Colonic mucosa (tissue), 4 donors: ENCODE results near the gene PHF10. TPM values are rescaled to one million over a fixed set of nuclear protein-coding genes. Genes with fewer than 3 reads are reported as not detected.
A peak's percentile ranks its signal among the peaks of the same experiment; 100 is the strongest.
"Not testable (repeated sequence)": the region's sequence is repeated elsewhere in the genome, so short reads cannot be mapped to it uniquely, and the experiment has no call there.

ENCODE experiments used
- DNase-seq: peaks from one replicate; pipeline ENCODE4 v3.0.0-alpha.2; 2020
- H3K27ac ChIP-seq: fragments of 200-600 bp; one replicate; pipeline ENCODE4 v1.8.0; 2021
- H3K27me3 ChIP-seq: fragments of 200-600 bp; one replicate; pipeline ENCODE4 v1.8.0; 2021
- H3K36me3 ChIP-seq: fragments of 200-600 bp; one replicate; pipeline ENCODE4 v1.8.0; 2021
- H3K4me1 ChIP-seq: fragments of 200-600 bp; one replicate; pipeline ENCODE4 v1.8.0; 2021; ENCODE audit warnings: mild to moderate bottlenecking
- H3K4me3 ChIP-seq: fragments of 200-600 bp; one replicate; pipeline ENCODE4 v1.8.0; 2021
- H3K9ac ChIP-seq, 2 donors: one replicate each; pipeline ENCODE4 v1.7.0; 2013; ENCODE audit warnings: control low read depth in 2 of 2, low read depth in 2 of 2, low read length in 2 of 2
- H3K9me3 ChIP-seq: fragments of 200-600 bp; one replicate; pipeline ENCODE4 v1.8.0; 2021
- intact Hi-C: fragments of 100-400 bp; cut with DNase I; formaldehyde crosslinking; loops from one replicate; pipeline ENCODE4 v1.14.1; 2022
- total RNA-seq, 2 donors: library from RNA; stranded (reverse); fragmentation: NEBNext Ultra II Directional in 1 of 2; extraction: Animal tissue kit (Norgen Biotek cat#: 25700) in 1 of 2; gene quantifications; one replicate each; pipeline ENCODE4 v1.2.1, GENCODE V29; 2021
- TF ChIP-seq, protein P1 (sequence below): fragments of 200-600 bp; IDR thresholded peaks from one replicate; pipeline ENCODE4 v1.8.0; 2022; ENCODE audit warnings: antibody characterized with exemption, mild to moderate bottlenecking
- donor health status: healthy.
- donor health status: DM: no; HTN: no; CAD: no.
- donor health status: DM: no; HTN: no; CAD: no.

PHF10 gene
- 10 to 100 TPM; 37.5 to 39.6 TPM for total RNA-seq

DNA sequence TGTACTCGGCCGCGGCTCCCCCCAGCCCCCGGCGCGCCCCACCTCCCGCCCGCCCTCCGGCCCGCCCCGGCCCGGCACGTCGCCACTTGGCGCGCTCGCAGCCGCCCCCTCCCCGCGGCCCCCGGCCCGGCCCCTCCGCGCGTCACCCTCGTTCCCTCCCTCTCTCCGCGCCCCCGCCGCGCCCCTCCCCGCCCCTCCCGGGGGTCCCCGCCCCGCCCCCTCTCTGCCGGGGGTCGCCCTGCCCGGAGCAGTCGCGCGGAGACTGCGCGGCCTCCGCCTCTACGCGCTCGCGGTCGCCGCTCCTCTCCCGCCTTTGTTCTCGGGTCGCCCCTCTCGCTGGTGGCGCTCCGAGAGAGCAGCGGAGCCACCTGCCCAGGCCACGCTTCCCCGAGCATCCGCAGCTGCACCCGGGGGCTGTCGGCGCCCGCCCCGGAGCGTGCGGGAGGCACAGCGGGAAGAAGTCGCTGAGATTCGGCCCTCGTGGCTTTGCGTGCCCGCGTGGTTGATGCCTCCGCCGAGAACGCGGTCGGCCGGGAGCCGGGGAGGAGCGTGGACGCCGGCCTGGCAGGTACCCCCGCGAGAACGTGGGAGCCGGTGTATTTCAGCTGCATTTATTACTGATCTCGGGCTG, at the start of gene PHF10:
TSS of gene PHF10 (minus strand) at position 7 of the 631 bp plus-strand sequence. CDS start 569 bp downstream, outside the sequence.
- TF ChIP-seq, protein P1, sequence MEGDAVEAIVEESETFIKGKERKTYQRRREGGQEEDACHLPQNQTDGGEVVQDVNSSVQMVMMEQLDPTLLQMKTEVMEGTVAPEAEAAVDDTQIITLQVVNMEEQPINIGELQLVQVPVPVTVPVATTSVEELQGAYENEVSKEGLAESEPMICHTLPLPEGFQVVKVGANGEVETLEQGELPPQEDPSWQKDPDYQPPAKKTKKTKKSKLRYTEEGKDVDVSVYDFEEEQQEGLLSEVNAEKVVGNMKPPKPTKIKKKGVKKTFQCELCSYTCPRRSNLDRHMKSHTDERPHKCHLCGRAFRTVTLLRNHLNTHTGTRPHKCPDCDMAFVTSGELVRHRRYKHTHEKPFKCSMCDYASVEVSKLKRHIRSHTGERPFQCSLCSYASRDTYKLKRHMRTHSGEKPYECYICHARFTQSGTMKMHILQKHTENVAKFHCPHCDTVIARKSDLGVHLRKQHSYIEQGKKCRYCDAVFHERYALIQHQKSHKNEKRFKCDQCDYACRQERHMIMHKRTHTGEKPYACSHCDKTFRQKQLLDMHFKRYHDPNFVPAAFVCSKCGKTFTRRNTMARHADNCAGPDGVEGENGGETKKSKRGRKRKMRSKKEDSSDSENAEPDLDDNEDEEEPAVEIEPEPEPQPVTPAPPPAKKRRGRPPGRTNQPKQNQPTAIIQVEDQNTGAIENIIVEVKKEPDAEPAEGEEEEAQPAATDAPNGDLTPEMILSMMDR = no peak
- no peaks in the 10 kb centered on the region for H3K9me3 ChIP-seq
- intact Hi-C loops = no loop called here

GRCh38 chr6:169766921-169767736, 42.8 kb upstream of the PHF10 start:
- H3K4me3 ChIP-seq = no peak overlapping the region

More for the DNA sequence above, at the start of gene PHF10:
- Histone ChIP-seq H3K4me3 (peak within 1 kb of the TSS; percentile 72), H3K36me3 (no peaks in the 10 kb centered on the region), H3K27ac (peak within 1 kb of the TSS; percentile 90), H3K9ac (peak within 1 kb of the TSS; percentile 82 to 97), H3K4me1 (no peaks in the 10 kb centered on the region), H3K27me3 (no peaks in the 10 kb centered on the region)
- peak; percentile 60 for DNase-seq

DNA sequence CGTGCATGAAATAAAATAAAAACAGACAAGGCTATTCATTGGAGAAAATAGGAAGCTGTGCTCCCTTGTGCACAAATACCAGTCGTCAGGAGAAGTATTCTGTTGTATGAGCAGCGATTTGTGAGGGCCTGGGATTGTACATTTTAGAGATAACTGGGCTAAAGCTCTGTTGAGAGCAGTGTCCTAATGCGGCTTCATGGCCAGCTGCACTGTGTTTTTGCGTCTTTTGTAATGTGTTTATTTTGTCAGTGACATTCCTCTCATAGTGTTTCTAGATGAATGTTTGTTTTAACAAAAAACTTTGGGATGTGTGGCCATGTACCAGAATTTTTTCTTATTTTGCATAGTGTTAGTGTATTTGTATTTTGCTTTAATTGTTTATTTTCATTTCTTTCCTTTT, 41.9 kb upstream of the PHF10 start:
- Histone ChIP-seq H3K27ac (no peak overlapping the region), H3K27me3 (no peaks in the 10 kb centered on the region), H3K9me3 (no peaks in the 10 kb centered on the region), H3K4me1 (no peaks in the 10 kb centered on the region), H3K9ac (no peak overlapping the region), H3K4me3 (no peak overlapping the region), H3K36me3 (no peaks in the 10 kb centered on the region)
- intact Hi-C loops = no loop called here
- DNase-seq = no peak
- TF ChIP-seq, protein P1 = no peak

More at GRCh38 chr6:169766921-169767736, 42.8 kb upstream of the PHF10 start:
- no peaks in the 10 kb centered on the region for H3K9me3 ChIP-seq
- no peaks in the 10 kb centered on the region for H3K27me3 ChIP-seq
- H3K4me1 ChIP-seq = no peaks in the 10 kb centered on the region
- TF ChIP-seq, protein P1 = no peak
- intact Hi-C loops = no loop called here
- no peaks in the 10 kb centered on the region for H3K36me3 ChIP-seq
- no peak overlapping the region for H3K27ac ChIP-seq
- H3K9ac ChIP-seq = no peak overlapping the region
- no peak for DNase-seq

- DNase-seq, H3K27me3 ChIP-seq, H3K36me3 ChIP-seq, intact Hi-C loops, H3K4me3 ChIP-seq, H3K27ac ChIP-seq, H3K9ac ChIP-seq, H3K9me3 ChIP-seq, H3K4me1 ChIP-seq: not testable (repeated sequence)
These were observed 41.5 kb upstream of the PHF10 start for GRCh38 chr6:169765789-169766188.

DNA sequence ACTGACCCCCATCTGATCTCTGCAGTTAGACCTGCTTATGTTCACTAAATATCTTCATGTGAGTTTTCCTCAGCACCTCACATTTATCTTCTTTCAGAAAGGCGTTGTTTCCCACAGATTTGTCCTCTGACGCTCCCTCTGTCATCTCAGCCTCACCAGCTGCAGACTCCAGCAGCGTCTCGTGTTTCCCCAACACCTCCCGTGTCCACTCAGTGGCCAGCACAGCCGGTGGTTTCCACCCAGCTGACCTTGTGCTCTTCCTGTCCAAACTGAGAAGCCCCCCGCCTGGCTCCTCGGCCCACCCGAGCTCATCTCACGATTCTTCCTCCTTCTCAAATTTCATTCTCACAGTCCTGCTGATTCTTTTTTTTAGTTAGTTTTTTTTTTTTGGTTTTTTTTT, 39.6 kb upstream of the PHF10 start:
- Histone ChIP-seq H3K27ac (no peak overlapping the region), H3K4me1 (no peaks in the 10 kb centered on the region), H3K27me3 (no peaks in the 10 kb centered on the region), H3K36me3 (no peaks in the 10 kb centered on the region), H3K9ac (no peak overlapping the region), H3K4me3 (no peak overlapping the region), H3K9me3 (no peaks in the 10 kb centered on the region)
- TF ChIP-seq, protein P1 = no peak
- intact Hi-C loops = no loop called here
- DNase-seq = no peak

- Histone ChIP-seq H3K9ac (no peak overlapping the region), H3K4me3 (no peak overlapping the region), H3K4me1 (no peaks in the 10 kb centered on the region), H3K9me3 (no peaks in the 10 kb centered on the region), H3K27me3 (no peaks in the 10 kb centered on the region), H3K36me3 (no peaks in the 10 kb centered on the region), H3K27ac (no peak overlapping the region)
- TF ChIP-seq, protein P1 = no peak
- DNase-seq = no peak
- intact Hi-C loops = no loop called here
These were observed 39.0 kb upstream of the PHF10 start for GRCh38 chr6:169763308-169763707.
